GM23248 (cell line): ENCODE data around the gene ACP5. TPM values are rescaled to one million over a fixed set of nuclear protein-coding genes. Genes with fewer than 3 reads are reported as not detected.

ENCODE experiments used
- DNase-seq: peaks from one replicate; pipeline ENCODE4 v3.0.0-alpha.2; 2015
- H2AFZ ChIP-seq: fragments of 200-600 bp; sonication (generic); 2 replicates; pipeline ENCODE4 v1.6.1; 2016; ENCODE audit warnings: antibody characterized with exemption
- H3F3A ChIP-seq: fragments of 200-600 bp; sonication (generic); 2 replicates; pipeline ENCODE4 v1.6.1; 2016; ENCODE audit warnings: mild to moderate bottlenecking, antibody characterized with exemption, mixed run types; ENCODE audit not compliant: insufficient read depth
- H3K27ac ChIP-seq: fragments of 200-600 bp; sonication (generic); 2 replicates; pipeline ENCODE4 v1.5.1; 2016; ENCODE audit warnings: mild to moderate bottlenecking
- H3K27me3 ChIP-seq: fragments of 200-600 bp; sonication (generic); replicated peaks from 2 replicates; pipeline ENCODE4 v1.6.1; 2016; ENCODE audit warnings: mild to moderate bottlenecking; ENCODE audit not compliant: insufficient read depth
- H3K36me3 ChIP-seq: fragments of 200-600 bp; sonication (generic); 2 replicates; pipeline ENCODE4 v1.6.1; 2016; ENCODE audit warnings: low read depth, mild to moderate bottlenecking
- H3K4me1 ChIP-seq: fragments of 200-600 bp; sonication (generic); 2 replicates; pipeline ENCODE4 v1.6.1; 2016; ENCODE audit warnings: mild to moderate bottlenecking; ENCODE audit not compliant: insufficient read depth
- H3K4me2 ChIP-seq: fragments of 200-600 bp; sonication (generic); one replicate; pipeline ENCODE4 v1.6.1; 2016; ENCODE audit warnings: mild to moderate bottlenecking; ENCODE audit not compliant: unreplicated experiment
- H3K4me3 ChIP-seq: fragments of 200-600 bp; sonication (generic); 2 replicates; pipeline ENCODE4 v1.5.1; 2016; ENCODE audit warnings: mild to moderate bottlenecking
- H3K79me2 ChIP-seq: fragments of 200-600 bp; sonication (generic); 2 replicates; pipeline ENCODE4 v1.6.1; 2016; ENCODE audit warnings: mild to moderate bottlenecking; ENCODE audit not compliant: insufficient read depth
- H3K9ac ChIP-seq: fragments of 200-600 bp; sonication (generic); 2 replicates; pipeline ENCODE4 v1.6.1; 2016; ENCODE audit warnings: mild to moderate bottlenecking
- H3K9me2 ChIP-seq: fragments of 200-600 bp; sonication (generic); 2 replicates; pipeline ENCODE4 v1.6.1; 2016; ENCODE audit warnings: mixed run types, mild to moderate bottlenecking, moderate library complexity; ENCODE audit not compliant: insufficient read depth
- H3K9me3 ChIP-seq: fragments of 200-600 bp; sonication (generic); one replicate; pipeline ENCODE4 v1.6.1; 2017; ENCODE audit warnings: low read depth
- H4K20me1 ChIP-seq: fragments of 200-600 bp; sonication (generic); 2 replicates; pipeline ENCODE4 v1.6.0; 2016; ENCODE audit not compliant: insufficient read depth
- EZH2 ChIP-seq: fragments of 200-600 bp; sonication (generic); IDR thresholded peaks from 2 replicates; pipeline ENCODE4 v1.6.1; 2018; ENCODE audit warnings: antibody characterized with exemption, mild to moderate bottlenecking; ENCODE audit not compliant: insufficient read depth, poor library complexity, severe bottlenecking
- EZH2phosphoT487 ChIP-seq: fragments of 200-600 bp; sonication (generic); IDR thresholded peaks from 2 replicates; pipeline ENCODE4 v1.6.1; 2018; ENCODE audit warnings: antibody characterized with exemption, moderate library complexity, mild to moderate bottlenecking, low read depth; ENCODE audit not compliant: insufficient read depth
- WGBS, 2 experiments: methylation state at CpG; one replicate each; pipeline ENCODE4 v1.1.6; 2015 to 2017; ENCODE audit warnings: low lambda C conversion rate in 2 of 2, low coverage in 1 of 2; ENCODE audit errors: missing lambda C conversion rate in 2 of 2; 5-methylcytosine and 5-hydroxymethylcytosine counted together
- in situ Hi-C: fragments of 300-500 bp; cut with MboI; formaldehyde crosslinking; loops from 2 replicates; pipeline ENCODE4 v1.15.0; 2020
- polyA plus RNA-seq: library from polyadenylated mRNA; unstranded; fragments of >200 nt; fragmentation: Nextera tagmentation; extraction: Ambion mirVana; gene quantifications from 2 replicates; pipeline ENCODE4 v1.2.1, GENCODE V29; 2016
- total RNA-seq: library from RNA; depleted of rRNA; stranded (reverse); fragments of >200 nt; shearing (Covaris generic); gene quantifications from 2 replicates; pipeline ENCODE4 v1.2.3, GENCODE V29; 2014

The ACP5 gene
- total and polyA plus RNA-seq, 2 experiments from 2014 or later: 0.11 to 0.26 TPM

GRCh38 chr19:11620553-11620952 lies 43.1 kb upstream of the ACP5 start:
- Histone ChIP-seq H3K9me2 (no peaks in the 10 kb centered on the region), H3K27me3 (no peaks in the 10 kb centered on the region), H2AFZ (no peak overlapping the region), H3K4me1 (peaks cover 19% of the 10 kb centered on the region), H3K9me3 (no peaks in the 10 kb centered on the region), H3K79me2 (peaks cover 23% of the 10 kb centered on the region), H3K36me3 (peaks cover 44% of the 10 kb centered on the region), H4K20me1 (no peaks in the 10 kb centered on the region), H3K27ac (no peak overlapping the region), H3K4me2 (no peak overlapping the region), H3K4me3 (no peak overlapping the region), H3F3A (peaks cover 26% of the 10 kb centered on the region; the same call in 1 of the 2 replicates), H3K9ac (no peak overlapping the region)
- in situ Hi-C loops: no loop called here
- WGBS, 2 experiments: 90 to 91% methylated on average over 4 of the region's 4 CpGs
- DNase-seq: no peak
- TF ChIP-seq EZH2phosphoT487 (no peak), EZH2 (no peak)

GRCh38 chr19:11617180-11618062 lies 40.0 kb upstream of the ACP5 start:
- H3K9me3 ChIP-seq: no peaks in the 10 kb centered on the region

GRCh38 chr19:11612816-11613511 lies 35.5 kb upstream of the ACP5 start:
- no peaks in the 10 kb centered on the region for H4K20me1 ChIP-seq
- no peaks in the 10 kb centered on the region for H3K27me3 ChIP-seq
- H2AFZ ChIP-seq: no peak overlapping the region
- no peaks in the 10 kb centered on the region for H3K9me3 ChIP-seq
- H3K4me2 ChIP-seq: no peak overlapping the region
- H3K4me3 ChIP-seq: no peak overlapping the region
- TF ChIP-seq EZH2: no peak
- no peak for TF ChIP-seq EZH2phosphoT487
- in situ Hi-C loops: no loop called here
- H3K4me1 ChIP-seq: no peaks in the 10 kb centered on the region
- H3F3A ChIP-seq: peaks cover 13% of the 10 kb centered on the region; the same call in 1 of the 2 replicates
- no peak overlapping the region for H3K9ac ChIP-seq
- H3K36me3 ChIP-seq: peaks cover 32% of the 10 kb centered on the region
- no peaks in the 10 kb centered on the region for H3K9me2 ChIP-seq
- DNase-seq: peak; percentile 38
- no peak overlapping the region for H3K27ac ChIP-seq
- H3K79me2 ChIP-seq: peaks cover 81% of the 10 kb centered on the region
- 92 to 100% methylated on average over 4 to 5 of the region's 5 CpGs for WGBS, 2 experiments

More at GRCh38 chr19:11617180-11618062, 40.0 kb upstream of the ACP5 start:
- no peaks in the 10 kb centered on the region for H3K9me2 ChIP-seq
- H3K4me1 ChIP-seq: 0 out of 2 replicates have a peak, but pooled peaks cover 5% of the 10 kb centered on the region
- no peaks in the 10 kb centered on the region for H3K27me3 ChIP-seq
- no peak for TF ChIP-seq EZH2phosphoT487
- no peak for TF ChIP-seq EZH2
- peaks cover 54% of the 10 kb centered on the region for H3K36me3 ChIP-seq
- H3K27ac ChIP-seq: no peak overlapping the region
- H3K79me2 ChIP-seq: peaks cover 53% of the 10 kb centered on the region
- H4K20me1 ChIP-seq: no peaks in the 10 kb centered on the region
- no peak overlapping the region for H3K4me2 ChIP-seq
- H2AFZ ChIP-seq: no peak overlapping the region
- no peak overlapping the region for H3K4me3 ChIP-seq
- H3K9ac ChIP-seq: no peak overlapping the region
- in situ Hi-C loops: no loop called here
- no peak for DNase-seq
- 98% methylated on average over 19 of the region's 19 CpGs for WGBS, 2 experiments
- H3F3A ChIP-seq: peaks cover 9% of the 10 kb centered on the region; the same call in 1 of the 2 replicates

GRCh38 chr19:11611730-11612129 lies 34.3 kb upstream of the ACP5 start:
- Histone ChIP-seq H3F3A (peaks cover 13% of the 10 kb centered on the region; the same call in 1 of the 2 replicates), H3K27ac (no peak overlapping the region), H2AFZ (no peak overlapping the region), H3K4me3 (no peak overlapping the region), H3K27me3 (no peaks in the 10 kb centered on the region), H3K4me2 (no peak overlapping the region), H3K9me2 (no peaks in the 10 kb centered on the region), H3K79me2 (peaks cover 81% of the 10 kb centered on the region), H3K4me1 (no peaks in the 10 kb centered on the region), H3K9me3 (no peaks in the 10 kb centered on the region), H3K9ac (no peak overlapping the region), H4K20me1 (no peaks in the 10 kb centered on the region), H3K36me3 (peaks cover 20% of the 10 kb centered on the region)
- TF ChIP-seq EZH2: no peak
- no peak for TF ChIP-seq EZH2phosphoT487
- 93 to 95% methylated on average over 1 of the region's 1 CpG for WGBS, 2 experiments
- no peak for DNase-seq
- in situ Hi-C loops: no loop called here
